Liver (tissue), 9 donors: ENCODE data around the gene TPPP. TPM values are rescaled to one million over a fixed set of nuclear protein-coding genes. Genes with fewer than 3 reads are reported as not detected.

Experiments
- DNase-seq: peaks from one replicate; pipeline ENCODE4 v3.0.0-alpha.2; 2017; ENCODE audit warnings: low spot score
- H3K27ac ChIP-seq, 2 donors: one replicate each; pipeline ENCODE4 v1.7.0; 2013; ENCODE audit warnings: inconsistent platforms in 2 of 2, low read length in 2 of 2, control low read depth in 1 of 2, low read depth in 1 of 2, mild to moderate bottlenecking in 1 of 2
- H3K27me3 ChIP-seq, 4 donors: one replicate each; pipeline versions ENCODE4 v1.6.1 to v1.7.0; 2013; ENCODE audit warnings: low read length in 3 of 4, inconsistent platforms in 1 of 4, mild to moderate bottlenecking in 1 of 4, moderate library complexity in 1 of 4; ENCODE audit not compliant: control insufficient read depth in 4 of 4, insufficient read depth in 4 of 4
- H3K36me3 ChIP-seq, 4 donors: one replicate each; pipeline versions ENCODE4 v1.6.1 to v1.7.0; 2013; ENCODE audit warnings: low read length in 3 of 4, mild to moderate bottlenecking in 3 of 4, low read depth in 1 of 4, moderate library complexity in 1 of 4; ENCODE audit not compliant: control insufficient read depth in 4 of 4, insufficient read depth in 3 of 4
- H3K4me1 ChIP-seq, 4 donors: one replicate each; pipeline versions ENCODE4 v1.6.1 to v1.7.0; 2013; ENCODE audit warnings: low read length in 3 of 4, mild to moderate bottlenecking in 3 of 4, moderate library complexity in 1 of 4; ENCODE audit not compliant: control insufficient read depth in 4 of 4, insufficient read depth in 4 of 4
- H3K4me3 ChIP-seq, 3 donors: one replicate each; pipeline versions ENCODE4 v1.6.1 to v1.7.0; 2013; ENCODE audit warnings: low read length in 3 of 3, control low read depth in 1 of 3, low read depth in 1 of 3, mild to moderate bottlenecking in 1 of 3
- H3K9ac ChIP-seq, 2 donors: one replicate each; pipeline ENCODE4 v1.7.0; 2013; ENCODE audit warnings: low read length in 2 of 2, mild to moderate bottlenecking in 2 of 2, moderate library complexity in 2 of 2, control low read depth in 1 of 2, low read depth in 1 of 2
- H3K9me3 ChIP-seq, 4 donors: one replicate each; pipeline versions ENCODE4 v1.6.1 to v1.7.0; 2013; ENCODE audit warnings: low read length in 3 of 4; ENCODE audit not compliant: control insufficient read depth in 4 of 4
- EGR1 ChIP-seq, 2 donors: IDR thresholded peaks; 2 replicates each; pipeline ENCODE4 v1.6.1; 2016 to 2018; ENCODE audit warnings: antibody characterized with exemption in 2 of 2, low read depth in 2 of 2
- FOXA1 ChIP-seq: IDR thresholded peaks from 2 replicates; pipeline ENCODE4 v1.6.1; 2016; ENCODE audit warnings: antibody characterized with exemption
- FOXA2 ChIP-seq: IDR thresholded peaks from 2 replicates; pipeline ENCODE4 v1.6.1; 2016; ENCODE audit warnings: antibody characterized with exemption
- GABPA ChIP-seq, 2 donors: IDR thresholded peaks in 1 of 2; conservative IDR thresholded peaks in 1 of 2; 2 replicates each; pipeline ENCODE4 v1.6.1; 2016; ENCODE audit warnings: antibody characterized with exemption in 2 of 2, mild to moderate bottlenecking in 1 of 2, moderate library complexity in 1 of 2
- NR2F2 ChIP-seq: IDR thresholded peaks from 2 replicates; pipeline ENCODE4 v1.6.1; 2016; ENCODE audit warnings: antibody characterized with exemption
- RAD21 ChIP-seq, 2 donors: IDR thresholded peaks; 2 replicates each; pipeline ENCODE4 v1.6.1; 2016; ENCODE audit warnings: antibody characterized with exemption in 2 of 2, mild to moderate bottlenecking in 2 of 2
- REST ChIP-seq: IDR thresholded peaks from 2 replicates; pipeline ENCODE4 v1.6.1; 2016; ENCODE audit warnings: antibody characterized with exemption, mild to moderate bottlenecking
- RXRA ChIP-seq, 2 donors: IDR thresholded peaks; 2 replicates each; pipeline ENCODE4 v1.6.1; 2017 to 2018; ENCODE audit warnings: antibody characterized with exemption in 2 of 2, mild to moderate bottlenecking in 1 of 2
- SP1 ChIP-seq: IDR thresholded peaks from 2 replicates; pipeline ENCODE4 v1.6.1; 2018; ENCODE audit warnings: antibody characterized with exemption, mild to moderate bottlenecking
- TAF1 ChIP-seq: conservative IDR thresholded peaks from 2 replicates; pipeline ENCODE4 v1.6.1; 2016; ENCODE audit warnings: antibody characterized with exemption, mild to moderate bottlenecking
- ZBTB33 ChIP-seq: IDR thresholded peaks from 2 replicates; pipeline ENCODE4 v1.6.1; 2016; ENCODE audit warnings: antibody characterized with exemption
- WGBS: extraction: QIAGEN DNeasy Blood & Tissue Kit; methylation state at CpG from one replicate; pipeline ENCODE4 v1.1.7; 2013; 5-methylcytosine and 5-hydroxymethylcytosine counted together
- polyA plus RNA-seq, 2 donors: library from polyadenylated mRNA; stranded (reverse) in 1 of 2; unstranded in 1 of 2; fragments of 200-250 nt in 1 of 2; fragments of >200 nt in 1 of 2; fragmentation: Nextera tagmentation in 1 of 2; extraction: Ambion mirVana in 1 of 2; gene quantifications; one replicate each; pipeline versions ENCODE4 v1.2.1 to v1.2.3, GENCODE V29; 2013 to 2015
- total RNA-seq, 2 donors: library from RNA; depleted of rRNA; stranded (reverse); fragments of >200 nt; gene quantifications; one replicate each; pipeline ENCODE4 v1.2.3, GENCODE V29; 2014
- TF ChIP-seq, protein P1 (sequence below): IDR thresholded peaks from 2 replicates; pipeline ENCODE4 v1.6.1; 2016; ENCODE audit warnings: antibody characterized with exemption
- donor health status: healthy.
- donor health status: healthy.
- donor health status: healthy.
- donor health status: healthy.
- donor health status: healthy.

TPPP gene
- total and polyA plus RNA-seq, 4 donors, result 0.61 to 2.1 (median 0.80) TPM

GRCh38 chr5:635306-636055 lies 57.7 kb downstream of the TPPP start:
- no peak overlapping the region for H3K27ac ChIP-seq
- H3K36me3 ChIP-seq, result peaks cover 5 to 39% (median 14%) of the 10 kb centered on the region in 4 donors
- no peaks in the 10 kb centered on the region for H3K27me3 ChIP-seq
- no peak for DNase-seq
- TF ChIP-seq TAF1 (no peak), FOXA2 (no peak), FOXA1 (no peak), GABPA (IDR thresholded peaks at IDR 0.05 in 1 of 2, conservative IDR thresholded peaks at IDR 0.05 in 1 of 2) (no peak), RXRA (IDR thresholded peaks at IDR 0.05) (no peak), REST (no peak), RAD21 (IDR thresholded peaks at IDR 0.05) (no peak), EGR1 (IDR thresholded peaks at IDR 0.05; ENCODE audit: low read depth in 2 of 2) (no peak), SP1 (no peak), NR2F2 (no peak)
- TF ChIP-seq, protein P1, sequence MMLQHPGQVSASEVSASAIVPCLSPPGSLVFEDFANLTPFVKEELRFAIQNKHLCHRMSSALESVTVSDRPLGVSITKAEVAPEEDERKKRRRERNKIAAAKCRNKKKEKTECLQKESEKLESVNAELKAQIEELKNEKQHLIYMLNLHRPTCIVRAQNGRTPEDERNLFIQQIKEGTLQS, result no peak
- H3K9ac ChIP-seq, result no peak overlapping the region
- WGBS, result 94% methylated on average over 18 of the region's 18 CpGs
- no peak overlapping the region for H3K4me3 ChIP-seq
- peaks cover 0 to 4% (median 0%) of the 10 kb centered on the region in 4 donors for H3K9me3 ChIP-seq
- H3K4me1 ChIP-seq, result no peaks in the 10 kb centered on the region

DNA sequence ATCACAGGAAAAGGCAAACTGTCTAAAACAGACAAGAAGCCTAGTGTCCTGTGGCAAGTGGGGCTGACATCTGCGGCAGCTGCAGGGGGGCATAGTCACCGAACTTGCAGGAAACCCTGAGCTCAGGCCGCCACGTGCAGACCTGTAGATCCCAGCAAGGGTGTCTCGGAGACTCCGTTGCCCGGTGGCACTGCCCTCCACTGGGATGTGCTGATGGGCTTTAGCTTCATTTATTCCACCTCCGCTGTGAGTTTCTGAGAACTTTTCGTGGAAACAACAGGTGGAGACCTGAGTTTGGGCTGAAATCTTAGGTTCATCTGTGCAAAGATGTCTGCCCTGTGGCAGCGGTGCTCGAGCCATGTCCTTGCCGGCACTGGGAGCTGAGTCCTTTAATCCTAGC lies 59.0 kb downstream of the TPPP start:
- peaks cover 5 to 27% (median 13%) of the 10 kb centered on the region in 4 donors for H3K36me3 ChIP-seq
- no peak overlapping the region for H3K4me3 ChIP-seq
- no peaks in the 10 kb centered on the region for H3K27me3 ChIP-seq
- no peaks in the 10 kb centered on the region for H3K4me1 ChIP-seq
- 97% methylated on average over 12 of the region's 12 CpGs for WGBS
- no peak for DNase-seq
- no peak overlapping the region for H3K9ac ChIP-seq
- no peak for TF ChIP-seq ZBTB33
- H3K27ac ChIP-seq, result no peak overlapping the region
- H3K9me3 ChIP-seq, result peaks cover 0 to 4% (median 0%) of the 10 kb centered on the region in 4 donors
